ENCODE results near the gene ZC3H4. TPM values are rescaled to one million over a fixed set of nuclear protein-coding genes. Genes with fewer than 3 reads are reported as not detected.

The ZC3H4 gene
- total RNA-seq, 1 experiment from 2014 or later, result 42.7 TPM

GRCh38 chr19:47022140-47022536, 91.4 kb downstream of the ZC3H4 start:
- CTCF ChIA-PET, result interaction anchor here (0.5 kb wide), 1 partner anchor 475 kb away, joined by 7 read pairs; no protein-coding TSS in a partner anchor
- Histone ChIP-seq H3K27me3 (ENCODE audit: control insufficient read depth, insufficient read depth, low read length) (no peaks in the 10 kb centered on the region), H3K4me3 (ENCODE audit: low read depth in 2 of 2, low read length in 2 of 2) (no peak overlapping the region)

GRCh38 chr19:47021536-47022139, 91.9 kb downstream of the ZC3H4 start:
- ChIA-PET POLR2A (no interaction called here), CTCF (no interaction called here)
- in situ Hi-C loops (cut with HindIII; ENCODE audit: low pct_unique_long_range_greater_than_20kb, low sequenced_read_pairs) (no loop called here), intact Hi-C loops (cut with micrococcal nuclease; ENCODE audit: unreplicated experiment) (no loop called here)
- H3K4me1 ChIP-seq (ENCODE audit: control insufficient read depth, insufficient read depth, low read length), result peaks cover 8% of the 10 kb centered on the region
- H3K4me3 ChIP-seq (ENCODE audit: low read depth in 2 of 2, low read length in 2 of 2), result peak overlapping the region; percentile 32 to 49
- no peaks in the 10 kb centered on the region for H3K9me3 ChIP-seq (ENCODE audit: control insufficient read depth, insufficient read depth, low read depth, low read length)
- BruUV-seq (replicated peaks), result no TSS peak
- H3K27ac ChIP-seq (ENCODE audit: low read length), result no peak overlapping the region
- no peaks in the 10 kb centered on the region for H3K27me3 ChIP-seq (ENCODE audit: control insufficient read depth, insufficient read depth, low read length)
- no peaks in the 10 kb centered on the region for H3K36me3 ChIP-seq (ENCODE audit: control insufficient read depth, insufficient read depth, low read length)
- TF ChIP-seq CTCF (IDR thresholded peaks at IDR 0.05) (no peak), TCF7L2 (IDR thresholded peaks at IDR 0.05; ENCODE audit: low read depth, low read length) (no peak), POLR2AphosphoS5 (IDR thresholded peaks at IDR 0.05; ENCODE audit: low read depth, low read length) (no peak)
- TF ChIP-seq, protein P1, sequence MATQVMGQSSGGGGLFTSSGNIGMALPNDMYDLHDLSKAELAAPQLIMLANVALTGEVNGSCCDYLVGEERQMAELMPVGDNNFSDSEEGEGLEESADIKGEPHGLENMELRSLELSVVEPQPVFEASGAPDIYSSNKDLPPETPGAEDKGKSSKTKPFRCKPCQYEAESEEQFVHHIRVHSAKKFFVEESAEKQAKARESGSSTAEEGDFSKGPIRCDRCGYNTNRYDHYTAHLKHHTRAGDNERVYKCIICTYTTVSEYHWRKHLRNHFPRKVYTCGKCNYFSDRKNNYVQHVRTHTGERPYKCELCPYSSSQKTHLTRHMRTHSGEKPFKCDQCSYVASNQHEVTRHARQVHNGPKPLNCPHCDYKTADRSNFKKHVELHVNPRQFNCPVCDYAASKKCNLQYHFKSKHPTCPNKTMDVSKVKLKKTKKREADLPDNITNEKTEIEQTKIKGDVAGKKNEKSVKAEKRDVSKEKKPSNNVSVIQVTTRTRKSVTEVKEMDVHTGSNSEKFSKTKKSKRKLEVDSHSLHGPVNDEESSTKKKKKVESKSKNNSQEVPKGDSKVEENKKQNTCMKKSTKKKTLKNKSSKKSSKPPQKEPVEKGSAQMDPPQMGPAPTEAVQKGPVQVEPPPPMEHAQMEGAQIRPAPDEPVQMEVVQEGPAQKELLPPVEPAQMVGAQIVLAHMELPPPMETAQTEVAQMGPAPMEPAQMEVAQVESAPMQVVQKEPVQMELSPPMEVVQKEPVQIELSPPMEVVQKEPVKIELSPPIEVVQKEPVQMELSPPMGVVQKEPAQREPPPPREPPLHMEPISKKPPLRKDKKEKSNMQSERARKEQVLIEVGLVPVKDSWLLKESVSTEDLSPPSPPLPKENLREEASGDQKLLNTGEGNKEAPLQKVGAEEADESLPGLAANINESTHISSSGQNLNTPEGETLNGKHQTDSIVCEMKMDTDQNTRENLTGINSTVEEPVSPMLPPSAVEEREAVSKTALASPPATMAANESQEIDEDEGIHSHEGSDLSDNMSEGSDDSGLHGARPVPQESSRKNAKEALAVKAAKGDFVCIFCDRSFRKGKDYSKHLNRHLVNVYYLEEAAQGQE (IDR thresholded peaks at IDR 0.05; ENCODE audit: insufficient read depth in 1 of 2, low read depth in 2 of 2, low read length in 1 of 2), result no peak
- DNase-seq (ENCODE audit: low read depth, low spot score) (no peak), ATAC-seq (peak; percentile 28)

More at GRCh38 chr19:47022140-47022536, 91.4 kb downstream of the ZC3H4 start:
- BruUV-seq (replicated peaks), result no TSS peak
- intact Hi-C loops (cut with micrococcal nuclease; ENCODE audit: unreplicated experiment), result no loop called here
- DNase-seq (ENCODE audit: low read depth, low spot score) (no peak), ATAC-seq (no peak)
- H3K9me3 ChIP-seq (ENCODE audit: control insufficient read depth, insufficient read depth, low read depth, low read length), result no peaks in the 10 kb centered on the region
- TF ChIP-seq POLR2AphosphoS5 (IDR thresholded peaks at IDR 0.05; ENCODE audit: low read depth, low read length) (no peak), CTCF (IDR thresholded peaks at IDR 0.05) (no peak), TCF7L2 (IDR thresholded peaks at IDR 0.05; ENCODE audit: low read depth, low read length) (no peak), SIN3A (IDR thresholded peaks at IDR 0.05; ENCODE audit: borderline replicate concordance, insufficient read depth, low read depth, low read length) (no peak)
- TF ChIP-seq, protein P1 (IDR thresholded peaks at IDR 0.05; ENCODE audit: insufficient read depth in 1 of 2, low read depth in 2 of 2, low read length in 1 of 2), result no peak
- in situ Hi-C loops (cut with HindIII; ENCODE audit: low pct_unique_long_range_greater_than_20kb, low sequenced_read_pairs), result no loop called here
- peaks cover 8% of the 10 kb centered on the region for H3K4me1 ChIP-seq (ENCODE audit: control insufficient read depth, insufficient read depth, low read length)
- no peaks in the 10 kb centered on the region for H3K36me3 ChIP-seq (ENCODE audit: control insufficient read depth, insufficient read depth, low read length)
- H3K27ac ChIP-seq (ENCODE audit: low read length), result no peak overlapping the region
- POLR2A ChIA-PET, result interaction anchor here (0.5 kb wide), 1 partner anchor 12 kb away, joined by 12 read pairs; no protein-coding TSS in a partner anchor
